ENCODE data around the gene EHF. TPM values are rescaled to one million over a fixed set of nuclear protein-coding genes. Genes with fewer than 3 reads are reported as not detected.
"Not testable (repeated sequence)": the region's sequence is repeated elsewhere in the genome, so short reads cannot be mapped to it uniquely, and the experiment has no call there.

Gene EHF
- total RNA-seq, 2 experiments from 2014 or later, result not detected

DNA sequence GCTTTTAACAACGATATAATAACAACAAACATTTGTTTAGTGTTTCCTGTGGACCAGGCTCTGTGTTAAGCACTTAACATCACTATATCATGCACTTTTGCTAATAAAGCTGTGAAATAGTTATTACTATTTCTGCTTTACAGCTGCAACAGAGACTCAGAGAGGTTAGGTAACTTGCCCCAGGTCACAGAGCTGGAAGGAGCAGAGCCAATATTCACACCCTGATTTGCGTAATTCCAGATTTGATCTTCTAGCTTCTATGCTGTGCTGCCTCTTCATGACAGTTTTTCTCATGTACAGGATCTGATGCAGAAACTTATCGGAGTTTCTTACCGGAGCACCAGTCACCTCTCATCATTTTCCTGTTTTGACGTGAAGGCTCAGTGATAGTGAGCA, 33.6 kb upstream of the EHF start:
- no peak overlapping the region for H3K4me3 Mint-ChIP-seq
- no peak overlapping the region for H3K27ac Mint-ChIP-seq
- H3K36me3 Mint-ChIP-seq (ENCODE audit: low read depth), result no peaks in the 10 kb centered on the region
- no peak for ATAC-seq
- H3K27me3 Mint-ChIP-seq, result peaks cover 42% of the 10 kb centered on the region
- ChIA-PET POLR2A (no interaction called here), CTCF (interaction anchor here (0.9 to 3.3 kb wide), 23 partner anchors 10 to 825 kb away, joined by 3 to 35 read pairs (median 6); partner anchors contain the start of gene APIP)
- DNase-seq, result no peak
- intact Hi-C loops (cut with micrococcal nuclease), result loop anchor here (2.0 to 5.0 kb wide), 2 partner anchors 304 to 805 kb away; no protein-coding TSS in a partner anchor
- no peaks in the 10 kb centered on the region for H3K4me1 Mint-ChIP-seq (ENCODE audit: low read depth)
- TF ChIP-seq CTCF (IDR thresholded peaks at IDR 0.05), result no peak
- no peaks in the 10 kb centered on the region for H3K9me3 Mint-ChIP-seq

GRCh38 chr11:34588023-34588422, 32.9 kb upstream of the EHF start:
- intact Hi-C loops (cut with micrococcal nuclease), result loop anchor here (5.0 kb wide), 1 partner anchor 804 kb away; no protein-coding TSS in a partner anchor
- peaks cover 44% of the 10 kb centered on the region for H3K27me3 Mint-ChIP-seq

GRCh38 chr11:34588701-34589100, 32.2 kb upstream of the EHF start:
- Mint-ChIP-seq H3K9me3 (peaks cover 6% of the 10 kb centered on the region), H3K4me3 (no peak overlapping the region), H3K27me3 (peaks cover 47% of the 10 kb centered on the region), H3K4me1 (ENCODE audit: low read depth) (no peaks in the 10 kb centered on the region), H3K27ac (no peak overlapping the region), H3K36me3 (ENCODE audit: low read depth) (no peaks in the 10 kb centered on the region)
- ChIA-PET CTCF (no interaction called here), POLR2A (interaction anchor here (0.7 kb wide), 1 partner anchor 35 kb away, joined by 3 read pairs; no protein-coding TSS in a partner anchor)
- intact Hi-C loops (cut with micrococcal nuclease), result loop anchor here (5.0 kb wide), 1 partner anchor 804 kb away; no protein-coding TSS in a partner anchor
- no peak for TF ChIP-seq CTCF (IDR thresholded peaks at IDR 0.05)
- ATAC-seq (no peak), DNase-seq (no peak)

More at GRCh38 chr11:34588023-34588422, 32.9 kb upstream of the EHF start:
- Mint-ChIP-seq H3K4me3 (no peak overlapping the region), H3K9me3 (peaks cover 1% of the 10 kb centered on the region), H3K36me3 (ENCODE audit: low read depth) (no peaks in the 10 kb centered on the region), H3K4me1 (ENCODE audit: low read depth) (no peaks in the 10 kb centered on the region), H3K27ac (no peak overlapping the region)
- CTCF ChIA-PET, result interaction anchor here (1.4 to 2.9 kb wide), 2 partner anchors 61 to 824 kb away, joined by 4 to 20 read pairs; no protein-coding TSS in a partner anchor
- TF ChIP-seq CTCF (IDR thresholded peaks at IDR 0.05), result no peak
- ATAC-seq (no peak), DNase-seq (no peak)
- POLR2A ChIA-PET, result no interaction called here

- H3K4me3 Mint-ChIP-seq; H3K9me3 Mint-ChIP-seq; CTCF ChIA-PET; ATAC-seq; H3K27ac Mint-ChIP-seq; H3K36me3 Mint-ChIP-seq (ENCODE audit: low read depth); DNase-seq; H3K4me1 Mint-ChIP-seq (ENCODE audit: low read depth): not testable (repeated sequence)
- intact Hi-C loops (cut with micrococcal nuclease), result loop anchor here (5.0 kb wide), 1 partner anchor 803 kb away; no protein-coding TSS in a partner anchor
- peaks cover 45% of the 10 kb centered on the region for H3K27me3 Mint-ChIP-seq
- POLR2A ChIA-PET, result interaction anchor here (0.7 kb wide), 1 partner anchor 34 kb away, joined by 3 read pairs; no protein-coding TSS in a partner anchor
These were observed 31.7 kb upstream of the EHF start for GRCh38 chr11:34589177-34589576.

- no peak for TF ChIP-seq CTCF (IDR thresholded peaks at IDR 0.05)
- Mint-ChIP-seq H3K27me3 (peaks cover 43% of the 10 kb centered on the region), H3K9me3 (peaks cover 8% of the 10 kb centered on the region), H3K36me3 (ENCODE audit: low read depth) (no peaks in the 10 kb centered on the region), H3K27ac (no peak overlapping the region), H3K4me1 (ENCODE audit: low read depth) (no peaks in the 10 kb centered on the region), H3K4me3 (no peak overlapping the region)
- ChIA-PET POLR2A (no interaction called here), CTCF (no interaction called here)
- intact Hi-C loops (cut with micrococcal nuclease), result no loop called here
- ATAC-seq (no peak), DNase-seq (no peak)
These were observed 27.8 kb upstream of the EHF start for GRCh38 chr11:34593085-34593484.

Measured in activated CD8-positive, alpha-beta T cell treated with anti-CD3 and anti-CD28 coated beads for 36 hours (primary cell).